GM19467 (cell line): ENCODE measurements around the gene CEP85L.
A peak's percentile ranks its signal among the peaks of the same experiment; 100 is the strongest.

Experiments used
- ATAC-seq: cut with Tn5 transposase; IDR thresholded peaks from one replicate; pipeline ENCODE4 v1.9.1; 2021; ENCODE audit warnings: mild to moderate bottlenecking, moderate library complexity; ENCODE audit not compliant: unreplicated experiment

CEP85L gene

GRCh38 chr6:118651282-118652050 is at the start of gene CEP85L:
CEP85L (minus strand) TSS chr6:118651591; CDS start chr6:118651269, 322 bp downstream.
- ATAC-seq, result peak; percentile 90

DNA sequence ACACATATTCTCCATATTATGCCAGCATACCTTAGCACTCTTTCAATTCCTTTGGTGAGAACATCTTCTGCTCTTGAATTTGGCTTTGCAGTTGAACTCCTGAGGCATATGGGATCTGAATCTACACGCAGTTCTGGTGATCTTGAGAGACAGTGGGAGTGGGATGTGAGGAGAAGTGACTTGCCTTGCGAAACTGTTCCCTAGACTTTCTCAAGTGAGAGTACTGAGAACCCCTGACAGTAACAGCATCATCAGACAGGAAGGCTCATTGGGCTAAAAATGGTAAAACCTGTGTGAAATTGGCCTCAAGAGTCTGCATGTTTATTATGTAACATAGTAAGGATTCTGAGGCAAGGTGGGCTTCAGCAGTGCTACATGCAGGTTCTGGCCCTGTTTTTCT is 49.1 kb upstream of the CEP85L start:
- no peak for ATAC-seq

DNA sequence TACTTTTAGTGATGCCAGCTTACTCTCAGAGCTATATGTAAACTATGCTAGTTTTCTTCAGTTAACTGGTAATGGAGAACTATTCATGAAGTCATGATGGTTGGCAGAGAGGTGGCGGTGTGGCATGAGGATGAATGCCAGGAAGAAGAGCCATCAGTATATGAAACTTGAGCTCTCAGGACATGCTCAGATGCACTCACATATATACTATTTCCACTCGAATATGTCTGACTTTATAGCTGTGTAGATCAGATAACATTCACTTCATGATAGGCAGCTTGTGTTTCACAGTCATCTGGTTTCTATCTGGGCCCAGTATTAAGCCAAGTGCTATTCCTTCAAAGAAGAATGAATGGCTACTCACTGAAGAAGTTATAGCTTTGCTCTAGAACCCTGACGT is 46.2 kb upstream of the CEP85L start:
- no peak for ATAC-seq

GRCh38 chr6:118696271-118696670 is 44.9 kb upstream of the CEP85L start:
- no peak for ATAC-seq

GRCh38 chr6:118693562-118693961 is 42.2 kb upstream of the CEP85L start:
- ATAC-seq, result no peak

- ATAC-seq, result no peak
These were observed 34.5 kb upstream of the CEP85L start for GRCh38 chr6:118685823-118686449.

DNA sequence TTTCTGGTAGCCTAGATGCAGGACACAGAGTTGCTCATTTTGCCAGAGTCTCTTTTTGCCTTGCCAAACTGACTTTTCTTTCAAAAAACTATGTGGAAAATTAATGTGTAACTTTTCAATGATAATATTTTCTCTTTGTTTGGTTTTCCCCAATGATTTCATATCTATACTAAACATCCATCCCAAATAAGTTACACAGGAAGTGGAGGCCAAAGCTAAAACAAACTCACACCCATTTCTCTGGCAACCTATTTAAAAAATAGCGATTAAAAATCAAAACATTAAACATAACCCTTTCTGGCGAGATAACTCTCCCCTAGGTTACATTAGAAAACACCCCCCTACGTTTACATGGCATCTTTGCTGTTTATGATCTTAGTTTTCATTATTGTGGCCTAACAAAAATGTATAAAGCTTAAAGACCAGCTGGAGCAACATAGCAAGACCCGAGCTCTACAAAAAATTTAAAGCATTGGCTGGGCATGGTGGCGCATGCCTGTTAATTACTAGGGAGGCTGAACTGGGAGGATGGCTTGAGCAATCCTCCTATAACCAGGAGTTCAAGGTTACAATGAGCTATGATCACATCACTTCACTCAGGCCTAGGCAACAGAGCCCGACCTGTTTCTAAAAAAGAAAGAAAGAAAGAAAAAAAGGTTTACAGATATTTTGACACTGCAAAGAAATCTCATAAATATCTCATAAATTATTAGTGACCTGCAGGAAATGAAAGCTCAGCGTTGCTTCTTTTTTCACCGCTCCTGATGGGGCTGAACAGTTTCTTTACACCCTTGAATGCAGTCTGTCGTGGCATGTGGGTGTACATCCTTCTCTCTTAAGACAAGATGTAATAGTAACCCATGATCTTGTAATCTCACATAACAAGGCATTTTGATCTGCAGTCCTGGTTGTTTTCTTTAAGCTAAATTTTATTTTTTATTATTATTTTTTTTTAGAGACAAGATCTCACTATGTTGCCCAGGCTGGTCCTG is 32.8 kb upstream of the CEP85L start:
- ATAC-seq, result no peak

DNA sequence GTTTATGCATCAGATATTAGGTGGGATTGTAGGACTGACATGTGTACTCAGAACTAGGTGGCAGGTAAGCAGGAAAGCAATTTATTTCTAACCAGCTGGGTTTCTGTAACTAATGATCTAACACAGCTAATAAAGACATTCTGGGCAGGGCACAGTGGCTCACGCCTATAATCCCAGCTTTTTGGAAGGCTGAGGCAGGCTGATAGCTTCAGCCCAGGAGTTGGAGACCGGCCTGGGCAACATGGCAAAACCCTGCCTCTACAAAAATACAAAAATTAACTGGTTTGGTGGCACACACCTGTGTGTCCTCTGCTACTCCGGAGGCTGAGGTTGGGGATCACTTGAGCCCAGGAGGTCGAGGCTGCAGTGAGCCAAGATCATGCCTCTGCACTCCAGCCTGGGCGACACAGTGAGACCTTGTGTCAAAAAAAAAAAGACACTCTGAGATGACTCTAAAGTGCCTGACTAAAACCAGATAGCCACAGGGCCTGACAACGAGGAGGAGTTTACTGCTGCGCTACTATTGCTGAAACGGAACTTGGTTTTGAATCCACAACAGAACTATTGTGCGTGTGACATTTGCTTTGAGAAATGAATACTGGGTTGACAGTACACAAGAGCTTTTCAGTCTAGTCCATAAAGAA is 29.2 kb upstream of the CEP85L start:
- no peak for ATAC-seq

GRCh38 chr6:118679327-118679901 is 28.0 kb upstream of the CEP85L start:
- no peak for ATAC-seq

DNA sequence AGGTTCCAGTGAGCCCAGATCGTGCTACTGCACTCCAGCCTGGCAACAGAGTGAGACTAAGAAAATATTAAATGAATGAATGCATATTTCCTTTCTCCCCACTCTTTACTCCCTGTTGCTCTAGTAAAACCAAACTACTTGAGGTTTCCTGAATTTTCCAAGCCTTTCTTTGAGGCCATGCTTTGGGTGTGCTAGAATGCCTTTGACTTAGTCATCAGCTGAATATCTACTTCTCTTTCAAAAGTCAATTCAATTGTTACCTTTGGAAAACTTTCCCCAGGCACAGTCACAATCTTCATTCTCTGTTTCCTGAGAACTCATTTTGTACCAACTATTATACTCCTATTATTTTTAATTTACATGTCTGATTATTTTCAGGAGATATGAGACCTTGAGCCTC is 27.5 kb upstream of the CEP85L start:
- ATAC-seq, result no peak

DNA sequence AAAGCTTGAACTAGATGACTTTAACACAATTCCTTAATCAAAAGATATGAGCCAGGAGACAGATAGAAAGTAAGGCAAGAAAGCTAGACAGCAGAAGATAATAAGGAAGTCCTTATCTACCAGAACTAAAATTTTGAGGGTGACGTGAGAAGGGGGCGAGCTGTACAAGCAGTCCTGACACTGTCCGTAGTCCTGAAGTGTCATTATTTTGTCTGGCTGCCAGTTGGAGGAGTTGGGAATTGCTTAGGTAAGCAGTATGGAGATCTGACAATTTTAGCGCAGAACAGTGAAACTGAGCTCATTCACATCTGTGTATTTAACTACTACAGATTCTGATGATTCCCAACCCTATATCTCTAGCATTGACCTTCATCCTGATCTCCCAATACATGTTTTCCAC is 25.8 kb upstream of the CEP85L start:
- no peak for ATAC-seq

- no peak for ATAC-seq
These were observed 23.8 kb upstream of the CEP85L start for GRCh38 chr6:118675225-118675624.

GRCh38 chr6:118674772-118675171 is 23.4 kb upstream of the CEP85L start:
- ATAC-seq, result no peak

DNA sequence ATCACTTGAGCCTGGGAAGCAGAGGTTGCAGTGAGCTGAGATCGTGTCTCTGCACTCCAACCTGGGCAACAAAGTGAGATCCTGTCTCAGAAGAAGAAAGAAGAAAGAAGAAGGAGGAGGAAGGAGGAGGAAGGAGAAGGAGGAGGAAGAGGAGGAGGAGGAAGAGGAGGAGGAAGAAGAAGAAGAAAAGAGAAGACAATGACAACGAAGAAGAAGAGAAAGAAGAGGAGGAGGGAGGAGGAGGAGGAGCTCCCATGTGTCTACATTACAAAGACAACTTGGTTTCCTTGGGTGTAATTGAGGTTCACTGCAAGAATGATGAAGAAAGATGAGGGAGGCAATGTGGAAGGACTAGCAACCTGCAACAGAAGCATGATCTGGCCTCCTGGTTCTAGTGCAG is 21.3 kb upstream of the CEP85L start:
- no peak for ATAC-seq

- ATAC-seq, result no peak
These were observed 18.2 kb upstream of the CEP85L start for GRCh38 chr6:118669561-118669960.

GRCh38 chr6:118668761-118669385 is 17.5 kb upstream of the CEP85L start:
- ATAC-seq, result no peak

DNA sequence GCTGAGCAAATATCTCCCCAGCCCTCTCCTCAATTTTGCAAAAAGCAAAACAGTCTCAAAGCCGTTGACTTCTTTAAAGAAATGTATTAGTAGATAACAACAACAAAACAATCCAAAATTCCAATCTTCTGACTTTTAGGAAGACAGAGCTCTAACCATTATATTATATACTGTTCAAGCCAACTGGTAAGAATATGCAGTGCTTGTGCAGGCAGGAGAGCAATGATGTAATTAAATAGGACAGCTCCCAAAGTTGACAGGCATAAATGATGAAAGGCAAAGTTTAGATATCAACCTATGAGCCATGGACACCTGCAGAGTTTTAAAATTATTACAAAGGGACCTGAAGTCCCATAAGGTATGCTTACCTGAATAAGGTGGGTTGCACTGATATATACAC is 16.6 kb upstream of the CEP85L start:
- no peak for ATAC-seq

GRCh38 chr6:118665011-118665410 is 13.6 kb upstream of the CEP85L start:
- no peak for ATAC-seq

- no peak for ATAC-seq
These were observed 12.9 kb upstream of the CEP85L start for GRCh38 chr6:118663993-118664985.
